ENCODE measurements around the gene IL36A.

DNA sequence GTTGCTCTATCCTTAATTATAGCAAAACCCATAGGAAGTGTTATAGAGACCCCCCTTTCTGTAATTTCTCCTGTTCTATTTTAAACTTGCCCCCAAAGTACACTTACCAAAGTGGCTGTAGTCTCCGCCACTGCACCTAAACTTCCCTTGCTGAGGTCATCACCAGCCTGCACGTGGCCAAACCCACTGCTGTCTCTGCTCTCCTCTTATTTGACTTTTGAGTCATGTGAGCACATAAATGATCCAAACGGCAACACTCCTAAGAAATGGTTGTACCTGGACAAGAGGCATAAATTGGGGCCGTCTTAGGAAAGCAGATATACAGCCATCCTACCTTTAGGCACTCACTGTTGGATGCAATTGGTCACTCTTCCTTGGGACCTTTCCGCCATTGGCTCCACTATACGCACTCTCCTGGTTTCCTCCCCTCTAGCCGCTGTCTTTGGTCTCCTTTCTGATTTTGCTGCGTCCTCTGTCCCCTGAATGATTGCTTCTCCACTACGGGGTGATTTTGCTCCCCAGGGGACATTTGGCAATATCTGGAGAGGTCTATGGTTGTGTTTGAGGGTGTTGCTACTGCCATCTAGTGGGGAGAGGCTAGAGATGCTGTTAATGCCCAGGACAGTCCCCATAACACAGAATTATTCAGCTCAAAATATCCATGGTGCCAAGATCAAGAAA is 46.7 kb upstream of the IL36A start:
- TF ChIP-seq, protein P1, sequence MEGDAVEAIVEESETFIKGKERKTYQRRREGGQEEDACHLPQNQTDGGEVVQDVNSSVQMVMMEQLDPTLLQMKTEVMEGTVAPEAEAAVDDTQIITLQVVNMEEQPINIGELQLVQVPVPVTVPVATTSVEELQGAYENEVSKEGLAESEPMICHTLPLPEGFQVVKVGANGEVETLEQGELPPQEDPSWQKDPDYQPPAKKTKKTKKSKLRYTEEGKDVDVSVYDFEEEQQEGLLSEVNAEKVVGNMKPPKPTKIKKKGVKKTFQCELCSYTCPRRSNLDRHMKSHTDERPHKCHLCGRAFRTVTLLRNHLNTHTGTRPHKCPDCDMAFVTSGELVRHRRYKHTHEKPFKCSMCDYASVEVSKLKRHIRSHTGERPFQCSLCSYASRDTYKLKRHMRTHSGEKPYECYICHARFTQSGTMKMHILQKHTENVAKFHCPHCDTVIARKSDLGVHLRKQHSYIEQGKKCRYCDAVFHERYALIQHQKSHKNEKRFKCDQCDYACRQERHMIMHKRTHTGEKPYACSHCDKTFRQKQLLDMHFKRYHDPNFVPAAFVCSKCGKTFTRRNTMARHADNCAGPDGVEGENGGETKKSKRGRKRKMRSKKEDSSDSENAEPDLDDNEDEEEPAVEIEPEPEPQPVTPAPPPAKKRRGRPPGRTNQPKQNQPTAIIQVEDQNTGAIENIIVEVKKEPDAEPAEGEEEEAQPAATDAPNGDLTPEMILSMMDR (conservative IDR thresholded peaks at IDR 0.05; ENCODE audit: low read depth, low read length), result peak; percentile 87
- TF ChIP-seq EZH2 (IDR thresholded peaks at IDR 0.05; ENCODE audit: low read length, unreplicated experiment) (no peak), EZH2phosphoT487 (IDR thresholded peaks at IDR 0.05; ENCODE audit: borderline replicate concordance, low read length) (no peak)

All from PC-3 (cell line).